T47D (cell line): ENCODE results near the gene ASB8.
A peak's percentile ranks its signal among the peaks of the same experiment; 100 is the strongest.

Experiments used
- DNase-seq, 2 experiments: peaks; one replicate each; pipeline versions ENCODE4 v3.0.0 to v3.0.0-alpha.2; 2011 to 2012; ENCODE audit warnings: low read depth in 1 of 2, low spot score in 1 of 2
- JUND ChIP-seq: IDR thresholded peaks from 2 replicates; pipeline ENCODE4 v1.6.1; 2012; ENCODE audit warnings: low read depth
- in situ Hi-C: cut with HindIII; loops from 2 replicates; pipeline ENCODE4 v1.10.0; 2016; ENCODE audit warnings: low sequenced_read_pairs, low pct_unique_long_range_greater_than_20kb

The ASB8 gene, protein sequence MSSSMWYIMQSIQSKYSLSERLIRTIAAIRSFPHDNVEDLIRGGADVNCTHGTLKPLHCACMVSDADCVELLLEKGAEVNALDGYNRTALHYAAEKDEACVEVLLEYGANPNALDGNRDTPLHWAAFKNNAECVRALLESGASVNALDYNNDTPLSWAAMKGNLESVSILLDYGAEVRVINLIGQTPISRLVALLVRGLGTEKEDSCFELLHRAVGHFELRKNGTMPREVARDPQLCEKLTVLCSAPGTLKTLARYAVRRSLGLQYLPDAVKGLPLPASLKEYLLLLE

DNA sequence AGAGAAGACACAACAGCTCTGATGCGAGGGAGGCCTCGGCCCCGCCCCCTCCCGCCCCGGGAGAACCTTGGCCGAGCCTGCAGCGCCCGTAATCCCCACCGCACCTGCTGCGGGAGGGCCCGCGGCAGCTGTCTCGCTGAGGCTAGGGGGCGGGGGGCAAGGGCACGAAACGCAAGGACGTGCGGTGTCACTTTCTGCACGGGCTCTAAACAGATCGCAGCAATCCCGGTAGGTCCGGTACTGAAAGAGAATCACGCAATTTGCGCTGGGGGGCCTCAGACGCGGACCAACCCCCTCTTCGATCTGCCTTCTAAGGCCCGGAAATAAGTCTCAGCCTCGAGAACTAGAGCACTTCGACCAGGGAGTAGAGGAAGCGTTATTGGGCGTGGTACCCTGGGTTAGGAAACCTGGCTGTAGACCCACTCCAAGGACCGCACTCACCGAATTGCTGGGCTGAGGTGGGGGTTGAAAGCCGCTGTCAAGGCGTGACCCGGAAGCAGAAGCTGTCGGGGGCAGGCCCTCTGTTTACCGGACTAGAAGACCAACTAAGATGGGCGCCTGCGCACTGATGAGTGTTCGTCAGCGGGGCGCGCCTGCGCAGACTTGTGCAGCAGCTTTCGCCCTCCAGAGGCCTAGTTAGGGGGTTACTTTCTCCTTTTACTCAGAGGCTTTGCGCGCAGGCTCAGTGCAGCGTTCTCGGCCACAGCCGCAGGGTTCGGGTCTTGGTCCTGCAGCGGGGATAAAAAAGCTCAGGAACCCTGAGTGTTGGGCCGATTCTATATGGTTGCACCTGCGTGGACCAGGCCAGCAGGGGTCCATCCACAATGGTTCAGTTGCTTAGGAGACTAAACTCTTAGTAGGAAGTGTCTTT lies at the start of gene ASB8:
TSS of gene ASB8 (minus strand) at position 498 of the 871 bp plus-strand sequence. CDS start 4,019 bp downstream, outside the sequence.
- DNase-seq = peak; percentile 82 to 99
- in situ Hi-C loops = no loop called here
- no peak for TF ChIP-seq JUND

DNA sequence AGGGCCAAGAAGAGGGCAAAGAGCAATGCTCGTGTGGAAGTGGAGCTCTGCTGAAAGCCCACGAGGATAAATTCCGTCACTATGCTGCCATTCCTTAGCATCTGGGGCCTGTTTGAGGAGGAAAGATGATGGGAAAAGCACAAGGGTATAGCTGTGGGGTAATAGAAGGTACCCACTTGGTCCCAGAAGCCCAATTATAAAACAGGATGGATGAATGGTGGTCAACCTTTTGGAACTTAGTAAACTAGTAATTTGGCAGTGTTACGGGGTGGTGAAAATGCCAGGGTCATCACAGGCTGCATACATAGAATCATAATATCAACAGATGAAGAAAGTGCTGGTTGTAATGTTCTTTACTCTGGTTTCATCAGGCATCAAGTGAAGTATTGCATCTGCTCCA lies 45.9 kb upstream of the ASB8 start, which contains the start of gene OR10AD1:
TSS of gene OR10AD1 (minus strand) at position 101 of the 400 bp plus-strand sequence. CDS start at position 101, 0 bp downstream.
- in situ Hi-C loops = no loop called here
- no peak for TF ChIP-seq JUND
- DNase-seq = no peak

DNA sequence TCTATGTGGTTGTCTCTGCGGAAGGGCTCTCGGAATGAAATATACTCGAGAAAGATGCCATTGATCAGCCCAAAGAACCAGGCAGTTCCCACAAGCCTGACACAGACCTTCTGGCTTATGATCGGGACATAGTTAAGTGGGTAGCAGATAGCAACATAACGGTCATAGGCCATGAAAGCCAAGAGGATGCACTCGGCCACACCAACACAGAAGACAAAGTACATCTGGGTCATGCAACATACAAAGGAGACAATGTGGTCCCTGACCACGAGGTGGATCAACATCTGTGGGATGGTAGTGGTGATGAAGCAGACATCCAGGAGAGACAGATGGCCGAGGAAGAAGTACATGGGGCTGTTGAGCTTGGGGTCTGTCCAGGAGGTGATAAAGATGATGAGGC lies 45.5 kb upstream of the ASB8 start:
- in situ Hi-C loops = no loop called here
- no peak for DNase-seq
- no peak for TF ChIP-seq JUND

DNA sequence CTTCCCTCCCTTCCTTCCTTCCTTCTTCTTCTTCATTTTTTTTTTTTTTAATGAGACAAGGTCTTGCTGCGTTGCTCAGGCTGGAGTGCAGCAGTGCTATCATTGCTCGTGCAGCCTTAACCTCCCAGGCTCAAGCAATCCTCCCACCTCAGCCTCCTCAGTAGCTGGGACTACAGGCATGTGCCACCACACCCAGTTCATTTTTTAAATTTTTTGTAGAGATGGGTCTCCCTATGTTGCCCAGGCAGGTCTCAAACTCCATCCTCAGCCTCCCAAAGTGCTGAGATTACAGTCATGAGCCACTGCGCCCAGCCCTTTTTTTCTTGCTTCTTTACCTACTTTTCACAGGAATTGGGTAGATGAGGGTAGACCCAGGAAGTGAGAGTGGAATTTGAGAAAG lies 44.2 kb upstream of the ASB8 start:
- DNase-seq = no peak
- in situ Hi-C loops = no loop called here

DNA sequence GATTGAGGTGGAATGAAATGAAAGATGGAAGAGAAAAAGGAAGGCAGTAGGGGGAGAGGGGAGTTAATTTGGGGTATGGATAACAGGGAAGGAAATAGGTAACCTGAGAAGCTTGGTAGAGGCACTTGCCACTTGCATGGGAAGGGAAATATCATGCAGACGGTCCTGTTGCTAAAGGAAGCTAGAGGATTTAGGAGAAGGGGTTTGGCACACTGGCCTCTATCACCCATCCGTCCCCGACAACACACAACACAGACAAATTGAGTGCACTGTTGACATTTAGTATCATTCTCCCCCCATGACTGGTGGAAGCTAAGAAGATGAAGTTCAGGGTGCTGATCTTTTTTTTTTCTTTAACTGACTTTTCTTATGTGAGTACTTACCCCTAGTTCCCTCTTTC lies 43.8 kb upstream of the ASB8 start:
- no peak for DNase-seq
- in situ Hi-C loops = no loop called here
- no peak for TF ChIP-seq JUND

More for the DNA sequence above, 44.2 kb upstream of the ASB8 start:
- TF ChIP-seq JUND = no peak

DNA sequence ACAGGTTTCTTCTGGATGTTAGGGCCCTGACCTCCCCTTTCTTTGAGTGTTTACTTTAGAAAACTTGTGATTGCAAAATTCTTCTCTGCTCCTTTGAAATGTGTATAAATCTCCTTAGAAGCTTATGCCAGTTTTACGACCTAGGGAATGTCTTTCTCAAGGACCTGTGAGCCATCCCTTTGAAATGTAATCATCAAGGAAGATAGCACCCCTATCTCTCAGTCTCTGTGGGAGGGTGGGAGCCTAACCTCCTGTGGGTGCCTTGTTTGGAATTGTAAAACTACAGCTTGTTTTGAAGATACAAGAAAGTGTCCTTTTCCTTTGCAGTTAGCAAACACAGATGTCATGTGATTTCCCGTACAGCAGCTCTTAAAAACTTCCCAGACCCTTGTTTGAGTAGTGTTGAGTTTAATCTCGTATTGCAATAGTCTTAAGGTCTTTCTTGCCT lies 42.5 kb upstream of the ASB8 start:
- DNase-seq = no peak
- no peak for TF ChIP-seq JUND
- in situ Hi-C loops = no loop called here

DNA sequence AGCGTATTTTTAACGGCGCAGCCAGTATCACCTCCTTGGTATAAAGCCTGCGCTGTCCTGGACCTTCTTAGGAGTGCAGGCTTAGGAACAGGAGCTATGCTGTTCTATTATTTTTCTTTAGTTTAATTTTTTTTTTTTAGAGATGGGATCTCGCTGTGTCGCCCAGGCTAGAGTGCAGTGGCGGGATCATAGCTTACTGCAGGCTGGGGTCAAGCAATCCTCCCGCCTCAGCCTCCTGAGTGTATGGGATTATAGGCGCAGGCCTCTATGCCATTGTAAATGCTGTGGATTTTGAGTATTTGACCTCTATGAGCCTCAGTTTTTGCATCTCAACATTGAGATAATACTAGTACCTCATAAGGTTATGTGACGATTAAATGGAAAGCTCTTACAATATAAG lies 41.7 kb upstream of the ASB8 start:
- in situ Hi-C loops = no loop called here
- TF ChIP-seq JUND = no peak
- no peak for DNase-seq

DNA sequence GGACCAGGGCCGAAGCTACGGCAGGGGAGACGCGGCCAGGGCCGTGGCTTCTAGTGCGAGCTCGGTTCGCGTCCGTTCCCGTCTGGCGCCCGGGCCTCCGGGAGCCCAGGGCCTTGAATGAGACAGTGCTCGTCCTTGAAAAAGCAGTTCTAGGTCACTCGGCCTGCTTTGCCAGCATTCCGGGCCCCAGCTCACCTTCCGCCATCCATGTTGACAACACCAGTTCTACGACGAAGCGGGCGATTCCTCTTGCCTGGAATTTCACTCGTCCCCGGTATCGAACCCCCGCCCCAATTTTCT lies 41.3 kb upstream of the ASB8 start:
- no peak for TF ChIP-seq JUND
- in situ Hi-C loops = no loop called here
- DNase-seq = peak in 1 of 2 experiments; percentile 64

DNA sequence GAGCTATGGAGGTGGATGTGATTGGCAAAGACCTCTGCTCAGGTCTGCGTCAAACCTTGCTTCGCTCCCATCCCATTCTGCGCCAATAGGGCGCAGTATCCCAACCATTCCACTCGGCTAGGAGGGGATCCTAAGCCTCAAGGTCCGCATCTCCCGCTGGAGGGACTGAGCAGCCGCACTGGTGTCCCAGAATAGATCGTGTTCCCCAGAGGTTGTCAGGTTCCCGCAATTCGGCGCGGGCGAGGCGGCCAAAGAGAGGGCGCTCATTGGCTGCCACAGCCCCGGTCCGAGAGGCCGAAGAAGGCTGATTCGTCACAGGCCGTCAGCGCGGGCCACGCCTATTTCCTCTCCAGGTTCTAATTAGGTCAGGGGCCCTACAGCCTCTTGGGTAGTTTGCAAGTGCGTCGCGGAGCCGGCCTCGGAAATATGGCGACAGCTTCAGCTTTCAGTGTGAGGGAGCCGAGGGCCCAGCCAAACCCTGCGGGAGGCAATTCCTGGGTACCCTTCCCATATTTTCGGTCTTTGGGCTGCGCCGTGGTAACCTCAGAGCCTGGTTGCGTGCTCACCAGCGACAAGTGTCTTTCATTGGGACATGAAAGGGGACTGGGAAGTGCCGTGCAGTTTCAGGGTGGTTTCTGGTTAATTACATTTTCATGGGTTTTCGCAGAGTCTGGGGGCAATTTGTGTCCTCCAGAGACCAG lies 40.8 kb upstream of the ASB8 start:
- no peak for TF ChIP-seq JUND
- peak; percentile 93 to 99 for DNase-seq
- in situ Hi-C loops = no loop called here

DNA sequence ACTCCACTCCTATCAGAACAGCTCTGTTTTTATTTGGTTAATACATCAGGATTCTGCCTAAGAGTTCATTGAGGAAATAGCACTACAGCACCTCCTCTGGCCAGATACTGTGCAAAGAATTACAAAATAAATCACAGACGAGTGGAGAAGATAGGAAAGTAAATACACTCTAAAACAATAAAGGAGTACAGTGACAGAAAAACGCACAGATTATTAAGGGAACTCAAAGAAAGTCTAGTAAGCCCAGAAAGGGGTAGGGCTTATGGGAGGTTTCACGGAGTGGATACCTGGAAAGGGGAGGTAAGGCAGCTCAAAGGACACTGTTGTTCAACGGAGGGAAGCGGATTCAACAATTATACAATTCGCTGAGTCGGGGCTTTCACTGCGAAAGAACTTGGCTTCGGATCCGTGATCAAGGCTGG lies 40.2 kb upstream of the ASB8 start:
- TF ChIP-seq JUND = no peak
- in situ Hi-C loops = no loop called here
- peak in 1 of 2 experiments; percentile 57 for DNase-seq

DNA sequence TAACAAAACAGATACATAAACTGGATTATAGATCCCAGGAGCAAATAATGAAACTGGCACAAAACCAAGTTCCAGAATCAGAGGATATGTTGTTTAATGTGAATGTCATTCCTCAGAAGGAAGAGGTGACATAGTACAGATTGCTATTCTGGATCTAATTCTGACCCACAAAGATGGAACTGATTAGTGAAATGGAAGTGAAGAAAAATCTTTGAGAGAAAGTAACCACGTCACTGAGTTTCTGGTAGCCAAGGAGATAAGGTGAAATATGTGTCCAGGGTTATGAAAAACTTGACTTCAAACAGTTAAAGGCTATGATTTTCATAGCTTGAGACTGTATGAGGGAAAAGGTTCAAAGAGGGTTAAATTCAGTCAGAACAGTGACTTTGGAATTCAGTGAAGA lies 37.5 kb upstream of the ASB8 start:
- no peak for TF ChIP-seq JUND
- no peak for DNase-seq
- in situ Hi-C loops = no loop called here

DNA sequence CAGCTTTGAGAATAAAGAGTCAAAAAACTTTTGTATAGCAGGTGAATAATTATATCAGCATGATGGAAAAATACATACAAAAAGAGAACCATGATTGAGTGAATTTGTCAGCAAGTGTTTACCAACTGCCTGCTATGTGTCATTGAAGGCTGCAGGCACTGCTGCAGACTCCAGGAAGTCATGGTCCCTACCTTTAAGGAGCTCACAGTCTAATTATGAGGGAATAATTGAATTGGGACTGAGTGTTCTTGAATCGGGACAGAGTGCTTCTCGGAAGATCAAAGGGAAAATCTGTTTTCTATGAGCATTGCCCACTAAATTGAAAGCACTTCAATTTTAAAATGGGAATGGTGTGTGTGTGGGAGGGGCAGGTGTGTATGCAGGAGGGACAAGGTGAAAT lies 36.3 kb upstream of the ASB8 start:
- DNase-seq = no peak
- no peak for TF ChIP-seq JUND
- in situ Hi-C loops = no loop called here

DNA sequence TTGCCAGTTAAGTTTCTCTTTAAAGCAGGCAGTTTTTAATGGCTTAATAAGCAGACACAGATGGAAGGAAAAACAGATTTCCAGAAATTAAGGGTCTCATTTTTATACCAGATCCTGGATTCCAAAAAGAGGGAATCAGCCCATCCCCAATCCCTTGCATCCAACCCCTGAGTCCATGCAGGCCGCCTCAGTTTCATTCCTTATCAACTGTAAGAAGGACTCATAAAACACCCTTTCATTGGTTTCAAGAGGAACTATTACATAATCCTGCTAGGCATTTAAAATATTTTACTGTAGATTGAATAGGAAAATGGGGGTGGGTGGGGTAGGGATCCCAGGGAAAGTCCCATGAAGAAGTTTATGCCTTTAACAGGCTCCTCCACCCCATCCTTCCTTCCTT lies 35.5 kb upstream of the ASB8 start:
- DNase-seq = no peak
- TF ChIP-seq JUND = no peak
- in situ Hi-C loops = no loop called here
